Mesodermal cell (in vitro differentiated cells): ENCODE measurements around the gene DIP2C.
"Not testable (repeated sequence)": the region's sequence is repeated elsewhere in the genome, so short reads cannot be mapped to it uniquely, and the experiment has no call there.

Source experiments
- H3K27ac ChIP-seq: 2 replicates; pipeline ENCODE4 v1.7.0; 2013; ENCODE audit warnings: mild to moderate bottlenecking, low read depth, low read length, moderate library complexity; ENCODE audit not compliant: severe bottlenecking
- H3K36me3 ChIP-seq: 2 replicates; pipeline ENCODE4 v1.7.1; 2013; ENCODE audit warnings: mild to moderate bottlenecking, low read length, moderate library complexity; ENCODE audit not compliant: control insufficient read depth, insufficient read depth
- H3K4me1 ChIP-seq: one replicate; pipeline ENCODE4 v1.7.1; 2013; ENCODE audit warnings: mild to moderate bottlenecking, low read length; ENCODE audit not compliant: insufficient read depth, control insufficient read depth, poor library complexity, severe bottlenecking
- H3K4me3 ChIP-seq: 2 replicates; pipeline ENCODE4 v1.7.0; 2013; ENCODE audit warnings: low read length, control low read depth, mild to moderate bottlenecking; ENCODE audit not compliant: insufficient read depth, poor library complexity, severe bottlenecking; ENCODE audit errors: extremely low read depth
- H3K9me3 ChIP-seq: 2 replicates; pipeline ENCODE4 v1.7.1; 2013; ENCODE audit warnings: mild to moderate bottlenecking, low read length, moderate library complexity; ENCODE audit not compliant: control insufficient read depth
- WGBS, 2 experiments: methylation state at CpG; one replicate each; pipeline ENCODE4 v1.1.5; 2013; ENCODE audit warnings: missing lambda C conversion rate in 2 of 2; ENCODE audit not compliant: insufficient coverage in 2 of 2; 5-methylcytosine and 5-hydroxymethylcytosine counted together

The DIP2C gene

GRCh38 chr10:453647-454046 is 235.8 kb downstream of the DIP2C start:
- Histone ChIP-seq H3K27ac (no peak overlapping the region), H3K36me3 (no peaks in the 10 kb centered on the region), H3K4me3 (no peak overlapping the region), H3K4me1 (peaks cover 3% of the 10 kb centered on the region), H3K9me3 (no peaks in the 10 kb centered on the region)
- WGBS, 2 experiments = 81 to 86% methylated on average over 3 of the region's 3 CpGs

GRCh38 chr10:452512-453426 is 236.7 kb downstream of the DIP2C start:
- Histone ChIP-seq H3K27ac (no peak overlapping the region), H3K36me3 (no peaks in the 10 kb centered on the region), H3K4me1 (peaks cover 3% of the 10 kb centered on the region), H3K4me3 (no peak overlapping the region), H3K9me3 (no peaks in the 10 kb centered on the region)
- WGBS, 2 experiments = 91 to 99% methylated on average over 19 to 21 of the region's 24 CpGs

GRCh38 chr10:451856-452255 is 237.6 kb downstream of the DIP2C start:
- 86 to 93% methylated on average over 6 to 7 of the region's 7 CpGs for WGBS, 2 experiments
- H3K27ac ChIP-seq = no peak overlapping the region

GRCh38 chr10:451021-451471 is 238.4 kb downstream of the DIP2C start:
- WGBS, 2 experiments = 95% methylated on average over 7 to 11 of the region's 11 CpGs
- H3K4me1 ChIP-seq = peaks cover 3% of the 10 kb centered on the region
- no peak overlapping the region for H3K4me3 ChIP-seq
- H3K9me3 ChIP-seq = no peaks in the 10 kb centered on the region
- no peaks in the 10 kb centered on the region for H3K36me3 ChIP-seq
- H3K27ac ChIP-seq = no peak overlapping the region

More at GRCh38 chr10:451856-452255, 237.6 kb downstream of the DIP2C start:
- no peaks in the 10 kb centered on the region for H3K36me3 ChIP-seq
- H3K9me3 ChIP-seq = no peaks in the 10 kb centered on the region
- peaks cover 3% of the 10 kb centered on the region for H3K4me1 ChIP-seq
- H3K4me3 ChIP-seq = no peak overlapping the region

GRCh38 chr10:450463-450862 is 239.0 kb downstream of the DIP2C start:
- Histone ChIP-seq H3K27ac (no peak overlapping the region), H3K4me3 (no peak overlapping the region), H3K36me3 (peaks cover 1% of the 10 kb centered on the region), H3K9me3 (no peaks in the 10 kb centered on the region), H3K4me1 (peaks cover 3% of the 10 kb centered on the region)
- 90 to 92% methylated on average over 2 of the region's 3 CpGs for WGBS, 2 experiments

- H3K4me3 ChIP-seq, H3K4me1 ChIP-seq, H3K36me3 ChIP-seq, H3K27ac ChIP-seq, H3K9me3 ChIP-seq: not testable (repeated sequence)
- WGBS, 2 experiments = no CpG with 5 or more reads among the region's 6 CpGs
Measured at GRCh38 chr10:449331-449730, 240.1 kb downstream of the DIP2C start.

- no peaks in the 10 kb centered on the region for H3K9me3 ChIP-seq
- no peaks in the 10 kb centered on the region for H3K4me1 ChIP-seq
- H3K36me3 ChIP-seq = peaks cover 12% of the 10 kb centered on the region
- WGBS, 2 experiments = 90 to 100% methylated on average over 1 to 2 of the region's 2 CpGs
- no peak overlapping the region for H3K4me3 ChIP-seq
- H3K27ac ChIP-seq = no peak overlapping the region
Measured at GRCh38 chr10:443459-443858, 246.0 kb downstream of the DIP2C start.

- Histone ChIP-seq H3K9me3 (no peaks in the 10 kb centered on the region), H3K36me3 (peaks cover 14% of the 10 kb centered on the region), H3K4me3 (no peak overlapping the region), H3K27ac (no peak overlapping the region), H3K4me1 (no peaks in the 10 kb centered on the region)
- 95 to 100% methylated on average over 6 of the region's 6 CpGs for WGBS, 2 experiments
Measured at GRCh38 chr10:442209-442608, 247.3 kb downstream of the DIP2C start.

- Histone ChIP-seq H3K4me1 (no peaks in the 10 kb centered on the region), H3K4me3 (no peak overlapping the region), H3K27ac (no peak overlapping the region), H3K36me3 (peaks cover 18% of the 10 kb centered on the region), H3K9me3 (no peaks in the 10 kb centered on the region)
- WGBS, 2 experiments = 89 to 93% methylated on average over 3 to 4 of the region's 6 CpGs
Measured at GRCh38 chr10:441659-442058, 247.8 kb downstream of the DIP2C start.

GRCh38 chr10:440127-440526 is 249.3 kb downstream of the DIP2C start:
- Histone ChIP-seq H3K27ac (no peak overlapping the region), H3K36me3 (peaks cover 21% of the 10 kb centered on the region), H3K4me3 (no peak overlapping the region), H3K4me1 (no peaks in the 10 kb centered on the region), H3K9me3 (no peaks in the 10 kb centered on the region)
- no CpG with 5 or more reads among the region's 3 CpGs for WGBS, 2 experiments
